Measurements from ENCODE around the gene EEIG1. TPM values are rescaled to one million over a fixed set of nuclear protein-coding genes. Genes with fewer than 3 reads are reported as not detected.

EEIG1 gene
- total and polyA plus RNA-seq, 9 of the 15 experiments (the other 6 are each of a cell fraction or from before 2014, with no cell fraction given) = 0.17 to 16.7 (median 3.6) TPM

GRCh38 chr9:127973169-127974000 lies 7.4 kb downstream of the EEIG1 start:
- Histone ChIP-seq H3K36me3 (ENCODE audit: control insufficient read depth, insufficient read depth, low read length) (peaks cover 6% of the 10 kb centered on the region; the same call in 1 of the 3 replicates), H3K9ac (ENCODE audit: insufficient read depth in 1 of 2, low read depth in 2 of 2, low read length in 2 of 2) (peak overlapping the region in 1 of 2 experiments; percentile 75; a peak in 2 of 4 replicates), H3K9me3 (replicated peaks; ENCODE audit: control insufficient read depth, insufficient read depth, low read depth, low read length) (no peaks in the 10 kb centered on the region), H3K79me2 (ENCODE audit: control insufficient read depth, insufficient read depth, low read length) (peaks cover 81% of the 10 kb centered on the region), H2AFZ (ENCODE audit: low read depth, low read length) (no peak overlapping the region), H3K4me2 (ENCODE audit: insufficient read depth, low read length) (no peak overlapping the region), H3K4me1 (replicated peaks in 1 of 2; ENCODE audit: control insufficient read depth in 2 of 2, insufficient read depth in 2 of 2, low read length in 2 of 2) (peaks cover 32 to 79% of the 10 kb centered on the region in 2 experiments), H3K9me1 (ENCODE audit: control insufficient read depth, insufficient read depth, low read length) (no peaks in the 10 kb centered on the region), H3K27me3 (ENCODE audit: control insufficient read depth in 2 of 2, insufficient read depth in 2 of 2, low read length in 2 of 2) (no peaks in the 10 kb centered on the region), H3K4me3 (no peak overlapping the region), H4K20me1 (replicated peaks; ENCODE audit: control insufficient read depth, insufficient read depth, low read length) (peaks cover 57% of the 10 kb centered on the region), H3K27ac (ENCODE audit: extremely low read depth, low read depth, low read length) (no peak overlapping the region)
- POLR2A ChIA-PET = interaction anchor here (0.5 to 2.1 kb wide), 5 partner anchors 7 to 100 kb away, joined by 3 to 8 read pairs (median 3); partner anchors contain the start of gene EEIG1
- ATAC-seq = no peak
- intact Hi-C loops (cut with micrococcal nuclease) = no loop called here
- FAIRE-seq = no peak
- CTCF ChIA-PET (ENCODE audit: low intra/inter-chr PET ratio) = no interaction called here
- no peak for DNase-seq (ENCODE audit: extremely low read depth in 1 of 4, low spot score in 3 of 4)
- BruUV-seq (replicated peaks) = no TSS peak
- in situ Hi-C loops (cut with MboI) = no loop called here
- WGBS (ENCODE audit: insufficient coverage, low coverage, missing lambda C conversion rate) = 76% methylated on average over 17 of the region's 17 CpGs
- no peak for TF ChIP-seq ZNF586 (CRISPR knock-in tag; conservative IDR thresholded peaks at IDR 0.05)
- TF ChIP-seq JUNB (CRISPR knock-in tag; conservative IDR thresholded peaks at IDR 0.05) = no peak
- 0 out of 2 replicates have a peak, but pooled peaks have one; percentile 25 for TF ChIP-seq RBFOX2 (IDR thresholded peaks at IDR 0.05; ENCODE audit: low read depth, low read length)
- TF ChIP-seq ILF3 (IDR thresholded peaks at IDR 0.05; ENCODE audit: borderline replicate concordance) = no peak
- TF ChIP-seq TRIM25 (IDR thresholded peaks at IDR 0.05; ENCODE audit: borderline replicate concordance) = no peak

Measured in K562 (cell line).